Endothelial cell of umbilical vein (primary cell): ENCODE measurements around the gene MORC1.

ENCODE experiments used
- CTCF ChIP-seq, 2 donors: IDR thresholded peaks; 1 replicate in 1 of 2; 2 replicates in 1 of 2; pipeline ENCODE4 v1.5.1; 2011; ENCODE audit warnings: low read length in 2 of 2, mild to moderate bottlenecking in 2 of 2, moderate library complexity in 2 of 2, control low read depth in 1 of 2, inconsistent platforms in 1 of 2, low read depth in 1 of 2; ENCODE audit not compliant: insufficient read depth in 1 of 2; ENCODE audit errors: extremely low read depth in 1 of 2
- GATA2 ChIP-seq: IDR thresholded peaks from 2 replicates; pipeline ENCODE4 v1.7.0; 2011; ENCODE audit warnings: low read depth, mild to moderate bottlenecking, moderate library complexity, mixed read lengths, low read length; ENCODE audit not compliant: insufficient read length, insufficient read depth
- POLR2A ChIP-seq: IDR thresholded peaks from 2 replicates; pipeline ENCODE4 v1.6.1; 2012; ENCODE audit warnings: low read depth, mild to moderate bottlenecking, control low read depth, low read length

GRCh38 chr3:109132801-109133473, 15.0 kb upstream of the MORC1 start:
- TF ChIP-seq CTCF (IDR thresholded peaks at IDR 0.05; ENCODE audit: extremely low read depth in 1 of 2, insufficient read depth in 1 of 2, low read depth in 1 of 2, low read length in 2 of 2) (no peak), GATA2 (no peak), POLR2A (no peak)
